HCT116 (cell line): ENCODE measurements around the gene MAP3K12. TPM values are rescaled to one million over a fixed set of nuclear protein-coding genes. Genes with fewer than 3 reads are reported as not detected.

Source experiments
- ATAC-seq: fragments of 200-7000 bp; cut with Tn5 transposase; 2 replicates; pipeline ENCODE4 v1.9.1; 2020; ENCODE audit warnings: mild to moderate bottlenecking, moderate library complexity
- BruUV-seq: library from RNA; stranded (reverse); fragments of 400-500 nt; replicated peaks from 2 replicates; lab custom pipeline; 2021; lab: Mats Ljungman, UMichigan
- CTCF ChIA-PET: fragments of 300-600 bp; sonication (Branson Sonifier 250); formaldehyde crosslinking; loops from one replicate; lab custom pipeline; 2021; ENCODE audit warnings: antibody characterized with exemption; lab: Charles Lee
- POLR2A ChIA-PET: fragments of 300-600, 350-600 bp; sonication (Branson Sonifier 250); formaldehyde crosslinking; loops from one replicate; lab custom pipeline; 2021; ENCODE audit warnings: antibody characterized with exemption; lab: Charles Lee
- RAD21 ChIA-PET, 2 experiments: fragments of 300-600 bp; sonication (Branson Sonifier 250); formaldehyde crosslinking; loops; one replicate each; lab custom pipeline; 2023; ENCODE audit warnings: low total read pairs in 2 of 2; ENCODE audit not compliant: uncharacterized antibody in 2 of 2, unreplicated experiment in 2 of 2, low non-redundant PET in 1 of 2; lab: Charles Lee
- DNase-seq: peaks from one replicate; pipeline ENCODE4 v3.0.0-alpha.2; 2010; ENCODE audit warnings: low read depth, low spot score
- H2AFZ ChIP-seq: fragments of 200-600 bp; shearing (Covaris generic), sonication (generic); 2 replicates; pipeline ENCODE4 v1.6.1; 2017; ENCODE audit warnings: low read depth, mixed run types, mixed read lengths, antibody characterized with exemption, low read length; ENCODE audit not compliant: poor library complexity, severe bottlenecking
- H3K27ac ChIP-seq: 2 replicates; pipeline ENCODE4 v1.5.1; 2012; ENCODE audit warnings: low read depth, low read length
- H3K27me3 ChIP-seq: fragments of 200-600 bp; sonication (generic); 2 replicates; pipeline ENCODE4 v1.6.1; 2016; ENCODE audit warnings: mixed run types, low read length, mixed read lengths; ENCODE audit not compliant: insufficient read depth
- H3K36me3 ChIP-seq, 2 experiments: fragments of 200-500 bp in 1 of 2; fragments of 200-600 bp in 1 of 2; sonication (Bioruptor generic) in 1 of 2; sonication (generic) in 1 of 2; 2 replicates each; pipeline versions ENCODE4 v1.5.1 to v1.6.1; 2014 to 2016; ENCODE audit warnings: low read length in 2 of 2, inconsistent platforms in 1 of 2, mixed read lengths in 1 of 2, mixed run types in 1 of 2; ENCODE audit not compliant: insufficient read depth in 2 of 2, control insufficient read depth in 1 of 2
- H3K4me1 ChIP-seq, 2 experiments: fragments of 200-600 bp in 1 of 2; sonication (generic) in 1 of 2; 2 replicates each; pipeline versions ENCODE4 v1.5.1 to v1.6.1; 2012 to 2017; ENCODE audit warnings: low read length in 2 of 2, inconsistent platforms in 1 of 2, mild to moderate bottlenecking in 1 of 2, mixed read lengths in 1 of 2, mixed run types in 1 of 2, moderate library complexity in 1 of 2; ENCODE audit not compliant: insufficient read depth in 2 of 2, control insufficient read depth in 1 of 2
- H3K4me2 ChIP-seq: fragments of 200-600 bp; sonication (generic); 2 replicates; pipeline ENCODE4 v1.6.1; 2017; ENCODE audit warnings: mixed run types, low read length, mixed read lengths
- H3K4me3 ChIP-seq, 2 experiments: fragments of 200-600 bp in 1 of 2; sonication (generic) in 1 of 2; replicated peaks in 1 of 2; 2 replicates each; pipeline ENCODE4 v1.5.1; 2011 to 2016; ENCODE audit warnings: low read length in 2 of 2, control low read depth in 1 of 2, low read depth in 1 of 2, mild to moderate bottlenecking in 1 of 2, mixed read lengths in 1 of 2, mixed run types in 1 of 2
- H3K79me2 ChIP-seq: fragments of 200-600 bp; sonication (generic); 2 replicates; pipeline ENCODE4 v1.6.1; 2017; ENCODE audit warnings: mild to moderate bottlenecking, mixed run types, low read length, moderate library complexity, mixed read lengths; ENCODE audit not compliant: insufficient read depth
- H3K9ac ChIP-seq: fragments of 200-600 bp; sonication (generic); 2 replicates; pipeline ENCODE4 v1.6.1; 2016; ENCODE audit warnings: low read length, mixed read lengths
- H3K9me2 ChIP-seq: fragments of 200-600 bp; sonication (generic), shearing (Covaris generic); 2 replicates; pipeline ENCODE4 v1.6.1; 2017; ENCODE audit warnings: mixed run types, mild to moderate bottlenecking, moderate library complexity; ENCODE audit not compliant: insufficient read depth
- H3K9me3 ChIP-seq, 2 experiments: fragments of 200-500 bp in 1 of 2; fragments of 200-600 bp in 1 of 2; sonication (Bioruptor generic) in 1 of 2; sonication (generic) in 1 of 2; 2 replicates each; pipeline ENCODE4 v1.6.1; 2014 to 2017; ENCODE audit warnings: low read length in 2 of 2, mixed read lengths in 2 of 2, inconsistent platforms in 1 of 2, low read depth in 1 of 2, mild to moderate bottlenecking in 1 of 2, mixed run types in 1 of 2, moderate library complexity in 1 of 2; ENCODE audit not compliant: control insufficient read depth in 1 of 2, insufficient read depth in 1 of 2
- H4K20me1 ChIP-seq: fragments of 200-600 bp; sonication (generic), shearing (Covaris generic); 2 replicates; pipeline ENCODE4 v1.6.1; 2017; ENCODE audit warnings: mixed run types, mild to moderate bottlenecking, moderate library complexity; ENCODE audit not compliant: insufficient read depth
- CBX3 ChIP-seq: IDR thresholded peaks from 2 replicates; pipeline ENCODE4 v1.6.1; 2012; ENCODE audit warnings: low read depth
- CEBPB ChIP-seq: IDR thresholded peaks from 2 replicates; pipeline ENCODE4 v1.6.1; 2012; ENCODE audit warnings: low read depth
- EGR1 ChIP-seq: IDR thresholded peaks from 2 replicates; pipeline ENCODE4 v1.6.1; 2012; ENCODE audit warnings: low read depth
- ELF1 ChIP-seq: IDR thresholded peaks from 2 replicates; pipeline ENCODE4 v1.6.1; 2012; ENCODE audit warnings: low read depth, borderline replicate concordance
- EZH2 ChIP-seq: fragments of 200-600 bp; sonication (generic); IDR thresholded peaks from 2 replicates; pipeline ENCODE4 v1.6.1; 2017; ENCODE audit warnings: antibody characterized with exemption, mixed run types
- EZH2phosphoT487 ChIP-seq: fragments of 200-600 bp; IDR thresholded peaks from 2 replicates; pipeline ENCODE4 v1.6.1; 2018; ENCODE audit warnings: antibody characterized with exemption, borderline replicate concordance
- FOSL1 ChIP-seq: IDR thresholded peaks from 2 replicates; pipeline ENCODE4 v1.6.1; 2012; ENCODE audit warnings: low read depth
- JUND ChIP-seq: IDR thresholded peaks from 2 replicates; pipeline ENCODE4 v1.6.1; 2012
- POLR2A ChIP-seq: IDR thresholded peaks from 2 replicates; pipeline ENCODE4 v1.7.0; 2011; ENCODE audit warnings: borderline replicate concordance; ENCODE audit not compliant: insufficient read depth, insufficient read length; ENCODE audit errors: extremely low read depth
- SIN3A ChIP-seq: IDR thresholded peaks from 2 replicates; pipeline ENCODE4 v1.6.1; 2012; ENCODE audit warnings: low read depth
- SP1 ChIP-seq: IDR thresholded peaks from 2 replicates; pipeline ENCODE4 v1.6.1; 2012; ENCODE audit warnings: low read depth
- YY1 ChIP-seq: IDR thresholded peaks from 2 replicates; pipeline ENCODE4 v1.6.1; 2011; ENCODE audit warnings: low read length, low read depth, moderate library complexity, mild to moderate bottlenecking; ENCODE audit not compliant: insufficient replicate concordance; ENCODE audit errors: extremely low read depth
- intact Hi-C: fragments of 100-400 bp; cut with micrococcal nuclease; formaldehyde crosslinking; loops from 2 replicates; pipeline ENCODE4 v1.10.0; 2022
- total RNA-seq: library from RNA; stranded (reverse); gene quantifications from one replicate; pipeline ENCODE4 v1.2.1, GENCODE V29; 2021; ENCODE audit not compliant: unreplicated experiment
- TF ChIP-seq, protein P1 (sequence below), 3 experiments: fragments of 200-600 bp in 1 of 3; sonication (generic) in 1 of 3; IDR thresholded peaks in 2 of 3; conservative IDR thresholded peaks in 1 of 3; 2 replicates each; pipeline ENCODE4 v1.5.1; 2012 to 2017; ENCODE audit warnings: low read depth in 2 of 3, low read length in 2 of 3, antibody characterized with exemption in 1 of 3, borderline replicate concordance in 1 of 3, control low read depth in 1 of 3, mild to moderate bottlenecking in 1 of 3, mixed read lengths in 1 of 3, mixed run types in 1 of 3, moderate library complexity in 1 of 3; ENCODE audit not compliant: insufficient read depth in 1 of 3
- TF ChIP-seq, protein P2 (sequence below): IDR thresholded peaks from 2 replicates; pipeline ENCODE4 v1.6.1; 2012
- TF ChIP-seq, protein P3 (sequence below): IDR thresholded peaks from 2 replicates; pipeline ENCODE4 v1.6.1; 2012
- TF ChIP-seq, protein P4 (sequence below): IDR thresholded peaks from 2 replicates; pipeline ENCODE4 v1.6.1; 2011; ENCODE audit warnings: mild to moderate bottlenecking, low read length, moderate library complexity; ENCODE audit not compliant: insufficient replicate concordance; ENCODE audit errors: extremely low read depth

The MAP3K12 gene
- total RNA-seq, 1 experiment from 2014 or later = 16.3 TPM

GRCh38 chr12:53453953-53454640 is 45.2 kb downstream of the MAP3K12 start:
- no TSS peak for BruUV-seq
- peaks cover 0 to 14% of the 10 kb centered on the region in 2 experiments; a peak in 3 of 4 replicates for H3K4me1 ChIP-seq
- RAD21 ChIA-PET = no interaction called here
- H4K20me1 ChIP-seq = peaks cover 49% of the 10 kb centered on the region; the same call in 1 of the 2 replicates
- POLR2A ChIA-PET = no interaction called here
- intact Hi-C loops = loop anchor here (5.0 kb wide), 1 partner anchor 72 kb away; the partner anchor contains the start of gene SP1
- no peaks in the 10 kb centered on the region for H3K9me2 ChIP-seq
- H3K27ac ChIP-seq = no peak overlapping the region
- peak overlapping the region; percentile 75; the same call in 1 of the 2 replicates for H3K4me2 ChIP-seq
- peaks cover 70% of the 10 kb centered on the region for H3K79me2 ChIP-seq
- CTCF ChIA-PET = no interaction called here
- H2AFZ ChIP-seq = no peak overlapping the region
- H3K36me3 ChIP-seq = peaks cover 44 to 55% of the 10 kb centered on the region in 2 experiments
- H3K4me3 ChIP-seq = no peak overlapping the region
- DNase-seq = no peak
- TF ChIP-seq EZH2 = no peak
- TF ChIP-seq EGR1 = no peak
- TF ChIP-seq POLR2A = no peak
- TF ChIP-seq ELF1 = no peak
- TF ChIP-seq, protein P1, sequence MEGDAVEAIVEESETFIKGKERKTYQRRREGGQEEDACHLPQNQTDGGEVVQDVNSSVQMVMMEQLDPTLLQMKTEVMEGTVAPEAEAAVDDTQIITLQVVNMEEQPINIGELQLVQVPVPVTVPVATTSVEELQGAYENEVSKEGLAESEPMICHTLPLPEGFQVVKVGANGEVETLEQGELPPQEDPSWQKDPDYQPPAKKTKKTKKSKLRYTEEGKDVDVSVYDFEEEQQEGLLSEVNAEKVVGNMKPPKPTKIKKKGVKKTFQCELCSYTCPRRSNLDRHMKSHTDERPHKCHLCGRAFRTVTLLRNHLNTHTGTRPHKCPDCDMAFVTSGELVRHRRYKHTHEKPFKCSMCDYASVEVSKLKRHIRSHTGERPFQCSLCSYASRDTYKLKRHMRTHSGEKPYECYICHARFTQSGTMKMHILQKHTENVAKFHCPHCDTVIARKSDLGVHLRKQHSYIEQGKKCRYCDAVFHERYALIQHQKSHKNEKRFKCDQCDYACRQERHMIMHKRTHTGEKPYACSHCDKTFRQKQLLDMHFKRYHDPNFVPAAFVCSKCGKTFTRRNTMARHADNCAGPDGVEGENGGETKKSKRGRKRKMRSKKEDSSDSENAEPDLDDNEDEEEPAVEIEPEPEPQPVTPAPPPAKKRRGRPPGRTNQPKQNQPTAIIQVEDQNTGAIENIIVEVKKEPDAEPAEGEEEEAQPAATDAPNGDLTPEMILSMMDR (IDR thresholded peaks at IDR 0.05 in 2 of 3, conservative IDR thresholded peaks at IDR 0.05 in 1 of 3; ENCODE audit: borderline replicate concordance in 1 of 3, insufficient read depth in 1 of 3, low read depth in 2 of 3, low read length in 2 of 3) = no peak
- no peak for TF ChIP-seq CBX3
- no peak for TF ChIP-seq YY1
- no peak for TF ChIP-seq FOSL1
- no peak for TF ChIP-seq SP1
- TF ChIP-seq, protein P2, sequence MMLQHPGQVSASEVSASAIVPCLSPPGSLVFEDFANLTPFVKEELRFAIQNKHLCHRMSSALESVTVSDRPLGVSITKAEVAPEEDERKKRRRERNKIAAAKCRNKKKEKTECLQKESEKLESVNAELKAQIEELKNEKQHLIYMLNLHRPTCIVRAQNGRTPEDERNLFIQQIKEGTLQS = no peak
- TF ChIP-seq EZH2phosphoT487 = no peak
- TF ChIP-seq JUND = no peak
- no peak for TF ChIP-seq CEBPB
- TF ChIP-seq, protein P3, sequence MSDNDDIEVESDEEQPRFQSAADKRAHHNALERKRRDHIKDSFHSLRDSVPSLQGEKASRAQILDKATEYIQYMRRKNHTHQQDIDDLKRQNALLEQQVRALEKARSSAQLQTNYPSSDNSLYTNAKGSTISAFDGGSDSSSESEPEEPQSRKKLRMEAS = no peak
- TF ChIP-seq SIN3A = no peak
- TF ChIP-seq, protein P4, sequence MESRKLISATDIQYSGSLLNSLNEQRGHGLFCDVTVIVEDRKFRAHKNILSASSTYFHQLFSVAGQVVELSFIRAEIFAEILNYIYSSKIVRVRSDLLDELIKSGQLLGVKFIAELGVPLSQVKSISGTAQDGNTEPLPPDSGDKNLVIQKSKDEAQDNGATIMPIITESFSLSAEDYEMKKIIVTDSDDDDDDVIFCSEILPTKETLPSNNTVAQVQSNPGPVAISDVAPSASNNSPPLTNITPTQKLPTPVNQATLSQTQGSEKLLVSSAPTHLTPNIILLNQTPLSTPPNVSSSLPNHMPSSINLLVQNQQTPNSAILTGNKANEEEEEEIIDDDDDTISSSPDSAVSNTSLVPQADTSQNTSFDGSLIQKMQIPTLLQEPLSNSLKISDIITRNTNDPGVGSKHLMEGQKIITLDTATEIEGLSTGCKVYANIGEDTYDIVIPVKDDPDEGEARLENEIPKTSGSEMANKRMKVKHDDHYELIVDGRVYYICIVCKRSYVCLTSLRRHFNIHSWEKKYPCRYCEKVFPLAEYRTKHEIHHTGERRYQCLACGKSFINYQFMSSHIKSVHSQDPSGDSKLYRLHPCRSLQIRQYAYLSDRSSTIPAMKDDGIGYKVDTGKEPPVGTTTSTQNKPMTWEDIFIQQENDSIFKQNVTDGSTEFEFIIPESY = no peak
- TF ChIP-seq, all 23 proteins: peak for 0
- no peak for ATAC-seq
- Histone ChIP-seq H3K9me3 (no peaks in the 10 kb centered on the region), H3K9ac (peak overlapping the region; percentile 98; the same call in 1 of the 2 replicates), H3K27me3 (no peaks in the 10 kb centered on the region)
